T-helper 2 cell treated with Interferon-gamma antibody and Interleukin-4, amounts not matched to agents 100 ng/mL and 5 ng/mL, for 36 hours (primary cell): ENCODE data around the gene USF1. TPM values are rescaled to one million over a fixed set of nuclear protein-coding genes. Genes with fewer than 3 reads are reported as not detected.
"Not testable (repeated sequence)": the region's sequence is repeated elsewhere in the genome, so short reads cannot be mapped to it uniquely, and the experiment has no call there.

Experiments
- intact Hi-C: fragments of 100-400 bp; cut with micrococcal nuclease; formaldehyde crosslinking; loops from one replicate; pipeline ENCODE4 v1.15.1; 2023
- total RNA-seq: library from RNA; stranded (reverse); gene quantifications from 2 replicates; pipeline ENCODE4 v1.2.3, GENCODE V29; 2022

Gene USF1
- total RNA-seq, 1 donor from 2014 or later: 75.8 TPM

DNA sequence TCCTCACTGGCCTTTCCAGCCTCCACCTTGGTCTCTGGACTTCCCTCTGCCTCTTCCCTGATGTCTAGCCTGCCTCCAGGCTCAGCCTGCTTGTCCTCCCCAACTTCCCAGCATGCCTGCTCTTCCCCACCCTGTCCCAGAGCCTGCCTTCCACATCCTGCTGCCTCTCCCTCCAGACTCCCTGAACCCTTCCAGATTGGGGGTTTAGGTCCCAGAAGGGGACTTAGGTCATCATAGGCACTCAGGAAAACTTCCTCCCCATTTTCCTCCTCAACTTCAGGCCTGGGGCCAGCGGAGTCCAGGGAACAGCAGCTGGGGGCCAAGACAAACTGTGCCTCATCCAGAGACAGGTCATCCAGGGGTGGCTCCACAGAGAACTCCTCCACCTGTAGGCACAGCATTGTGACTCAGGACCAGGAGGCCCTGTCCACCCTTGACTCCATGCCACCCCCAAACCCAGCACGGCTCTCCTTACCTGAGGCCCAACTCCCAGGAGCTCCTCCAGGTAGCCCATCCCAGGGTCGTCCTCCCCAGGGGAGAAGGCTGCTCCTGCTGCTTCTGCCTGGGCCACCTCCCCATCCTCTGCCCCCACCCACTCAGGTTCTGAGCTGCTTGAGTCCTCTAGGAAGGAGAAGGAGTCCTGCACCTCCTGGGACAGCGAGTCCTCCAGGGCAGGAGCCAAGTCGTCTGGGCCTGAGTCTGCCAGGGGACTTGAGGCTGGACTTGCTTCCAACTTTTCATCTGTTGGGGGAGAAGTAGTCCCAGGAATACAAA is 3.4 kb upstream of the USF1 start:
- intact Hi-C loops: loop anchor here (10.0 kb wide), 2 partner anchors 54 to 346 kb away; no protein-coding TSS in a partner anchor

DNA sequence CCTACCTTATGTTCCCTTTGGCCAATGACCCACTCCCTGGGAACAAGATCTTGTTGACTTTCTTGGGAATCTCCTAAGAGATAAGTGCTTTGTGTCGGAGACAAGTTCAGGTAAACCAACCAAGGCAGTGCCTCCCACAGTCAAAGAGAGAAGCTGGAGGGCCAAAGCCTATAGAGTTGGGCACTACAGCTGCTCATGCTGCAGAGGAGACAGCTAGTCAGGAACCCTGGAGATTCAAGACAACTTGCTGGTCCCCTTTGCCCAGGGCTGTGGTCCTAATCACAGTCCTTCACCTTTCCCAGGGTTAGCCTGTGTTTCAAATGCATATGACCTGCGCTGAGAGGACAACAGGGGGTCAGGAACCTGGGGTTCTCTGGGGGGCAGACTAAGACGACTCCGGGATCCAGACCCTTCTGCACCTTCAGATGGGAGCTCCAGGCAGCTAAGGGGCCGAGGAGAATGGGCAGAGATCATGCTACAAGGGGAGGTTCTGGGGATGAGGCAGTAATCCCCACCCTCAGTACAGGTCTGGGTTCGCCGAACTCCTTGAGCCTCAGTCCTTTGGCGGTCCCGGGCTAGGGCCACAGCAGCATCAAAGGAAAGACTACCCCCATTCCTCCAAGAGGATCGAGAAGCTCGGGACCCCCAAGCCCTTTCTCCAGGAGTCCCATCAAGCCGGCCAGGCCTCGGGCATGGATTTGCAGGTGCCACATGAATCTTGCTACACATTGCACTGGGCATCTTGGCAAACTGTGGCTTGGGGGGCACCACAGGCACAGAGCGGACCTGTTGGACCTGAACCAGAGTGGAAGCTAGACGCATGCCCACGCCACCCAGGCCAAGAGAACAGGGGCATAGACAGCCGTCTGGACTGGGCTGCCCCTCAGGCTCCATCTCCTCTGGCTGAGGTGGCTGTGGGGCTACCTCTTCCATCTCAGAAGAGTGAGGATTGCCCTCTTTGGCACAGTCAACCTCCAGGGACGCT is 2.0 kb upstream of the USF1 start:
- intact Hi-C loops: loop anchor here (10.0 kb wide), 2 partner anchors 53 to 347 kb away; no protein-coding TSS in a partner anchor

DNA sequence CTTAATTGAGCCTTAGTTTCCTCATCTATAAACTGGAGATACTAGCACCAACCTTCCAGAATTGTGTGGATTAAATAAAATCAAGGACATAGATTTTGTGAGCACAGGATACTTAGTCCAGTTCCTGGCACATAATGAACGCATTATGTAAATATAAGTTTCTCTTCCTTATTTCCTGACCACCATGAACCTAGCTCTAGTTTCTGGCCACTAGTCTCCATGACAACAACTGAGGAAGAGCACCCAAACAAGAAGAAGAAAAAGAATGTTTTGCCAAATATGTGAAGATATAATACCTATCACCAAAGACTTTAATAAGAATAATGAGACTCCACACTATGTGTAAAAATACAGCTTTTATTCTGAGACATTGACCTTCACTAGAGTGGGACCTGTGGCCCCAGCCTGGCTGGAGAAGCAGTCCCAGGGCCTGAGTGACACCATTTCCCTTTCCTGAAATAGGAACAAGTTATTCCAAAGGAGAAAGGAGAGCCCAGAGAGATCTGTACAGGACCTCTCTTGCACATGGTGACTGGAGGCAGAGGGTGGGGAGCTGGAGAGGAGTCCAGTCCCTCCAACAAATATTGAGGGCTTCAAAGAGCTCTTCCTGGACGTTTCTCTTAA is 940 bp upstream of the USF1 start:
- intact Hi-C loops: loop anchor here (1.0 to 10.0 kb wide), 4 partner anchors 52 to 348 kb away; partner anchors contain the start of gene UFC1

DNA sequence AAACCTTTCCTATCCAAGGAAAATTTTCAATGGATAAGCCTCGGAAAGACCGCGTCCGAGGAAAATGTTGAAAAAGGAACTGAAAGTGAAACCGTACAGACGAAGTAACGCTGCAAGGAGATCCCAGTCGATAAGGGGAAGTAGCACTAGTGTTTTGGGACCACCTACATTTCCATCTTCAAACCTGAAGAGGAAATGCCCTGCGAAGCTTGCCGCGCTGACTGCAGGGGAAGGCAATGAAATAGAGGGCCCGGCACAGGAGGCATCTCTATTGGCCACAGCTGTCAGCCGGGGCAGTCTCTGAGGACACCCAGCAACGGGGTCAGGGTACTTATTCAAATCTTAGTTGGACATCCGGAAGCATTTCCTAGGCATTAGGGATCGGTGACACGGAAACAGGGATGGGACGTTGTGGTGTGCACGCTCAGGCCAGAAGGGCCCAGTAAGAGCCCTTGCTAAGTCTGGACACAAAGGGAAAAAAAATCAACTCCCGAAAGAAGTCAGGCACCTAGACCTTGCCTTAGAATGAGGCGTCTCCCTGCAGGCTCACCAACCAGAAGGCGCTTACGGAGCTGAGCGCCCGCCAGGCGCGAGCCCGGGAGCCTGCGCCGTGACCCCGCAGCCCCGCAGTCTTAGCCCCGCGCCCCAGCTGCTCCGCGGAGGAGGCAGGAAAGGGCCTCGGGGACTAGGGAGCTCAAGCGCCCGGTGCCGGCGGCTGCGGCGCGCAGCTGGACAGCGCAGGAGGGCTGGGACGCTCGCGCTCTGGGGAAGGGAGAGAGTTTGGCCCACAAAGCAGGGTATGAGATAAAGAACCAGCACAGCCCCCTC is 655 bp downstream of the USF1 start:
- intact Hi-C loops: loop anchor here (1.0 to 10.0 kb wide), 4 partner anchors 23 to 350 kb away; partner anchors contain the start of gene F11R

DNA sequence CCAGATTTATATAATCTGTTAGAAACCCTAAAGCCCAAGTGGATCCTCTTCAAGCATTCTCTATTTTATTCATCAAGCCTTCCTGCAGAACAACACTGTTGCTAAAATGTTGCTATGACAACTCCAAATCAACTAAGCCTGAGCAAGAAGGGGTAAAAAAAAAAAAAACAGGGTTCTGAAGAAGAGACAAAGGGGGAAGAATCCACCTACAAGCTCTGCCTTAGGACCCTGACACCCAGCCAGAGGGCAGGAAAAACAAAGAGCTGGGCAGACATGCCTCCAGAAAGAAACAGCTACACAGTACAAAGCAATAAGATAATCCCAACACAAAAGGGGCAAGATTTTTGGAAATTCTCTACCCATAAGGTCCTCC is 1.3 kb downstream of the USF1 start:
- intact Hi-C loops: loop anchor here (2.0 to 10.0 kb wide), 3 partner anchors 24 to 350 kb away; partner anchors contain the start of gene F11R

DNA sequence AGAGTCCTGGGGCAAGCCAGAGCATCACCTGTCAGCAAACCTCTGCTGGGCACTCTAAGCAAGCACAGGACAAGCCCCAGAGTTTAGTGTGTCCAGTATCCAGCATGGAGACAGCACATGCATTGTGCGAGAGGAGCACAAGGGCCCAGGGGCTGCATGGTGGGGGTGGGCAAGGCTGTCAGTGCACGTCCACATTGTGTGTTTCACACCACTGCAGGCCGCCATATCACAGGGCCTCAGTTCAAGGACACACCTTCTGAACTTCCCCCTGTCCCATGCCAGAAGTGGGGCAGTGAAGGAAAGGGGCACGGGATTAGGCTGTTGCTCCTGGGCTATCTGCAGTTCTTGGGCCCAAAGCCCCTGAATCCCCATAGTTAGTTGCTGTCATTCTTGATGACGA is 6.2 kb downstream of the USF1 start:
- intact Hi-C loops: no loop called here

DNA sequence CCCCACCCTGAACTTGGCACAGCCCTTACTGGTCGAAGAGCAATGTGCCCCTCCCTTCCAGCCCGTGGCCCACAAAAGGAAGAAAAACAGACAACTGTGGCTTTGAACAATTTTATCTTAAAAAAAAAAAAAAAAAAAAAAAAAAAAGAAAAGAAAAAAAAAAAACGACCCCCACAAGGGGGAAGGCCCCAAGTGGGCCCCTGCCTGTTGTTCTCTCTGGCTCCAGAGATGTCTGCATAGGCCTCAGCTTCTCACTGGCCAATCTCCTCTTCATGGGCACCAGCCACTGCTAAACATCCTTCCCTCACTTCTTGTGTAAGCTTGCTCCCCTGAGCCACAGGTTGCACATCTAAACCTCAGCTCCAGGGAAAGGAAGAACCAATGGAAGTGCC is 6.6 kb downstream of the USF1 start:
- intact Hi-C loops: no loop called here

DNA sequence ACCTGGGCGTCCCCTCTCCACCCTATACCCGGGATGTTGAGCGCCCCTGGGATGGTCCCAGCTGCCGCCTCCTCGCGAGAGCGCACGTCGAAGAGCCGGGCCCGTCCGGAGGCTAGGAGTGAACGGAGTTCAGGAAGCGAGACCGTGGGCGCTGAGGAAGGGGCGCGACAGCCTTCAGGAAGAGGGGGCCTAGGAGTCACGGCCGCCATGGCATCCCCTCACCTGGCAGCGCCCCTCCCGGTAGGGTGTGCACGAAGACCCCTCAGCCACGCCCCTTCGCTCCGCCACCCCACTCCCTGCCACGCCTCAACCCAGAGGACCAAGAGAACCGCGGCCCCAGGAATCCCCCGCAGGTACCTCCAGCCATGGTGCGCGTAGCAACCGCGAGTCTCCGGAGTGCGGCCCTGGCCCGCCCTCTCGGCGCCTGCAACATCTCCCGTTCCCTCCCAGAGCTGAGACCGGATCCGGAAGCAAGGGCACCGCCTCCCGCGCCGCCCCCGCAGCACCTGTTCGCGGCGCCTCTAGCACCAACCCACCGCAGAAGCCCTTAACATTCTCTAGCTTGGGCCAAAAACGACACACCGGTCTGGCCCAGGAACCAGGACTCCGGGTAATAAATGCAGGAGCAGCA is 7.1 kb downstream of the USF1 start, which contains the start of gene TSTD1:
TSS of gene TSTD1 (minus strand) at position 442 of the 631 bp plus-strand sequence. CDS start at position 367, 75 bp downstream.
- intact Hi-C loops: loop anchor here (1.0 kb wide), 1 partner anchor 17 kb away; the partner anchor contains the start of gene F11R

DNA sequence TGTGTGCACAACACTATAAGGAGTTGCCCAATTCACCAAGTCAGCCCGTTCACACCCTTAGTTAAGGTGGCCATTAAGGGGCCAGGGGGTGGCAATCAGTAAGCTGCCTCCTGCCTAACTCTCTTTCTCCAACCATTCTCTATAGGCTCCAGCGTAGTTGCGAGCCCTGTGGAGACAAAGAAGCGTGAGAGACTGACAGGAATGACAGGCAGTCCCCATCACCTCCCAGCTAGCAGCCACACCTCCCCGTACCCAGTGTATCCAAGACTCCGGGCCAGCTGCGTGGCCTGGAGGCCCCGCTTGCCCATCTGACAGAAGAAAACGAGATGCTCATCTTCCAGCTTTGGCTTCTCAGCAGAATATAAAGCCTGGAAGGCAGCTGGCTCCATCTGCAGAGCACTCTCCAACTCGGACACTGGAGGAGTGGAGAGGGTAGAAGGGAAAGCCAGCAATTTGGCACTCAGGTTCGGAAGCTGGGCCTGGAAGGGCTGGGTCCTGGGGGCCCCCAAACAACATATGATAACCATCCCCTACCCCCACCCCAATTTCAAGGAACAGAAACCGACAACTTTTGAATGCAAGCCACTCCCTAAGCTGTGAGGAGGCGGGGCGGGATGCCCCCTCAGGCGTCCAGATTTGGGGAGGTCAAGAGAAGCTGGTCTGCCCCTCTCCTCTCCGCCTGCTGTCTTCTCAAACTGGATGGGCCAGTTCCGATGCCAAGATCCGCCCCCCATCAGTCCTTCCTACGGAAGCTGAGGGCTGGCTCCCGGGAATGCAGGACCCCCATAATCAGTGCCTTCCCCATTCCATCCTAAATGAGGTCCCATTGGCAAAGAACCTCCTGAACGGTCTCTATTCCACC is 7.9 kb downstream of the USF1 start:
- intact Hi-C loops: loop anchor here (1.0 kb wide), 1 partner anchor 17 kb away; the partner anchor contains the start of gene F11R

DNA sequence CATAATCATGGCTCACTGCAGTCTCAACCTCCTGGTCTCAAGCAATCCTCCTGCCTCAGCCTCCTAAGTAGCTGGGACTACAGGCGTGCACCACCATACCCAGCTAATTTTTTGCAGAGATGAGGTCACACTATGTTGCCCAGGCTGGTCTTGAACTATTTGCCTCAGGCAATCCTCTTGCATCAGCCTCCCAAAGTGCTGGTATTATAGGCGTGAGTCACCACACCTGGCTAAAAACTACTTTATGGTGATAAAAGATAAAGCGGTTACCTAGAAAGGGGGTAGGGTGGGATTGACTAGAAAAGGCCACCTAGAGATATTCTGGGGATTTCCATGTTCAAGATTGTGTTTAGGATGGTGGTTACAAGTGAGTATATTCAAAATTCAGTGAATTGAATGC is 12.0 kb downstream of the USF1 start:
- intact Hi-C loops: no loop called here

DNA sequence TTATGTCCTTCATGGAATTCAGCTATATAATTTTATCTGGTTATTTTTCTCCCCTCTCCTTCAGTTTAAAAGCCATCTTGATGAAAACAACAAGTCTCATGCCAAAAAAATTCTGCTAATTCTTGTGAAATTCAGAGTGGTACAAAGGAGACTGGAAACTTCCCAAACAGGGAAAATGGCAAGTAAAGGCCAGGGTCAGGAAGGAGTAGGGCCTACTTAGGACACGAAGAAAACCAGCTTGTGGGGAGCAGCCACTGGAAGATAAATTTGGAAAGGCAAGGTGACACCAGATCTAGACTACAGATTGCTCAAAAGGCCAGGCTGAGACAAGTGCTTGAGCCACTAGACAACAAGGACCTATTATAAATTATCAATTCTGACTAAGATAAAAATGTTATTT is 13.4 kb downstream of the USF1 start:
- intact Hi-C loops: no loop called here

DNA sequence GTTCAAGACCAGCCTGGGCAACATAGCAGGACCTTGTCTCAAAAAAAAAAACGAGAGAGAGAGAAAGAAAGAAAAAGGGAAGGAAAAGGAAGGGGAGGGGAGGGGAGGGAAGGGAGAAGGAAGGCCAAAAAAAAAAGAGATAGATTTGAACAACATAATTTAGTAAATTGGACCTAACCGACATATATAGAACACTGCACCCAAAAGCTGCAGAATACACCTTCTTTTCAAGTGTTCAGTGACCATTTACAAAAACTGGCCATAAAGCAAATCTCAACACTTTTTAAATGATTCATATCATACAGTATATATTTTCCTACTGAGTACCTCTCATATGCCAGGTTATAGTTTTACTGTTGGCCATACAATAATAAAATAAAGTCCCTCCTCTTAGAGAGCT is 13.9 kb downstream of the USF1 start:
- intact Hi-C loops: no loop called here

DNA sequence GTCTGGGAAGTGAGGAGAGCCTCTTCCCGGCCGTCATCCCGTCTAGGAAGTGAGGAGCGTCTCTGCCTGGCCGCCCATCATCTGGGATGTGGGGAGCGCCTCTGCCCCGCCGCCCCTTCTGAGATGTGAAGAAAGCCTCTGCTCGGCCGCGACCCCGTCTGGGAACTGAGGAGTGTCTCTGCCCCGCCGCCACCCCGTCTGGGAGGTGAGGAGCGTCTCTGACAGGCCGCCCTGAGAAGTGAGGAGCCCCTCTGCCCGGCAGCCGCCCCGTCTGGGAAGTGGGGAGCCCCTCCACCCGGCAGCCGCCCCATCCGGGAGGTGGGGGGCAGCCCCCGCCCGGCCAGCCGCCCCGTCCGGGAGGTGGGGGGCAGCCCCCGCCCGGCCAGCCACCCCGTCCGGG is 16.3 kb downstream of the USF1 start:
- intact Hi-C loops: not testable (repeated sequence)

DNA sequence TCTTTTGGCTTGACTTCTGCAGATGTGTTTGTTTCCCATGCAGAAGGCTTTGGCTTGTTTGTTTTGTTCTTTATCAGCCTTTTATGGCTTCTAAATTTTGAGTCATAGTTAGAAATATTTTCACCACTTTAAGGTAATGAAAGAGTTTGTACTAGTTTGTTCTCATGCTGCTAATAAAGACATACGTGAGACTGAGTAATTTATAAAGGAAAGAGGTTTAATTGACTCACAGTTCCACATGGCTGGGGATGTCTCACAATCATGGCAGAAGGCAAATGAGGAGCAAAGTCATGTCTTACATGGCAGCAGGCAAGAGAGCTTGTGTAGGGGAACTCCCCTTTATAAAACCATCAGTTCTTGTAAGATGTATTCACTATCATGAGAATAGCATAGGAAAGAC is 18.8 kb downstream of the USF1 start:
- intact Hi-C loops: not testable (repeated sequence)

DNA sequence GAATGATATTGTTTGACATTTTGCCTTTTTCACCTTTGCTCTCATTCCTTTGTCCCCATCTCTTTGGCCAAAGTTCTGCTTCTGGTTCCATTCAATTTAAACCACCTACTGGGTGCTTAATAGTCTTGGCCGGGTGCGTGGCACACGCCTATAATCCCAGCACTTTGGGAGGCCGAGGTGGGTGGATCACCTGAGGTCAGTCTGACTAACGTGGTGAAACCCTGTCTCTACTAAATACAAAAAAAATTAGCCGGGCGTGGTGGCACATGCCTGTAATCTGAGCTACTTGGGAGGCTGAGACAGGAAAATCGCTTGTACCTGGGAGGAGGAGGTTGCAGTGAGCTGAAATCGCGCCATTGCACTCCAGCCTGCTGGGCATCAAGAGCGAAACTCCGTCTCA is 23.3 kb downstream of the USF1 start:
- intact Hi-C loops: not testable (repeated sequence)

DNA sequence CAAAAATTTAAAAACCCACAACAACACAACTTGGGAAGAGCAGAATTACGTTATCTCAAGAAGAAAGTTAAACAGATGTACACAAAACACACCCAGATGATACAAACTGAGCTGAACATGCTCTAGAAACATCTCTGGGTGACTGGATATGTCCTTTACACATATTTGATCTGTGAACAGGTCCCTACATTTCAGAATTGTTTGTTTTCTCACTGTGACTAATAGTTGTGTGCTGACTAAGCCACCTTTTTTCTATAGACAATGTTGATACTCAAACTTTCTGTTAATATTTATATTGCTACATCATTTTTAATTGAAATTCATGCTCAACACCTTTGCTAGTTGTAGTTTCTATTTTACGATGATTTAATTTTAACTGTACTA is 23.8 kb downstream of the USF1 start:
- intact Hi-C loops: loop anchor here (1.0 to 2.0 kb wide), 2 partner anchors 16 to 23 kb away; partner anchors contain the start of genes TSTD1 and USF1

DNA sequence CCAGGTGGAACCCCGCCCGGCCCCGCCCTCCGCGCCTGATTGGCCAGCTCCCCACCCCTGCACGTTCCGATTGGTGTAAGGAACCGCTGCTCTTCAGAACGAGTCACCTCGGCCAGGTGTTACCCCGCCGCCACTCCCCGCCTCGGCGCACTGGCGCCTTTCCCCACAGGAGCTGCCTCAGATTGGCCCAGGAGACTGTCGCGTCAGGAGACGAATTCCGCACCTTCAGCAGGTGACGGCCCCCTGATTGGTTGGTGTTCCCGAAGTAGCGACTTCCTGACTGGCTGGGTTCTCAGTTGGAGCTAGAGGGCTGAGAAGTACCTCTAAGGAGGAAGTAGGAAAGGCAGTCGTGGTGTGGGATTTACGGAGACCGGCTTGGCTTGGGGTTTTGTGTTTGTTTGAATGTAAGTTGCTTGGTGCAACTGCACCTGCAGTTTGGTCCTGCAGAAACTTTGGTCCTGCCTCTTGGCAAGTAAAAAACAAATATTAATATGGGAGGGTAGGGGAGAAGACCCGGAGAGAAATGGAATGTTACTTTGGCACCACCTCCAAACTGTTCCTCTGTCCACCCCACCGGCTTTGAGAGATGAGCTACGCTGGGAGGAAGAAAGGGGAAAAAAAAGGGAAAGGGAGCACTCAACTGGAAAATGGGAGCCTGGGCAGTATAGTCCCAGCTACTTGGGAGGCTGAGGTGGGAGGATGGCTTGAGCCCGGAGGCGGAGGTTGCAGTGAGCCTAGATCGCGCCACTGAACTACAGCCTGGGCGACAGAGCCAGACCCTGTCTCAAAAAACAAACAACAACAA is 24.4 kb downstream of the USF1 start:
- intact Hi-C loops: loop anchor here (1.0 to 2.0 kb wide), 2 partner anchors 17 to 23 kb away; partner anchors contain the start of genes TSTD1 and USF1
